Fibroblast of lung (primary cell): ENCODE data around the gene SDHB. TPM values are rescaled to one million over a fixed set of nuclear protein-coding genes. Genes with fewer than 3 reads are reported as not detected.

ENCODE experiments used
- DNase-seq, 2 donors: peaks; one replicate each; pipeline versions ENCODE4 v3.0.0 to v3.0.0-alpha.2; 2010; ENCODE audit warnings: low read depth in 2 of 2
- H2AFZ ChIP-seq: 2 replicates; pipeline ENCODE4 v1.5.1; 2012; ENCODE audit warnings: low read length, control low read depth, inconsistent platforms
- H3K27ac ChIP-seq: 2 replicates; pipeline ENCODE4 v1.5.1; 2011; ENCODE audit warnings: low read length, control low read depth; ENCODE audit not compliant: insufficient read depth
- H3K27me3 ChIP-seq: 2 replicates; pipeline ENCODE4 v1.5.1; 2011; ENCODE audit warnings: mild to moderate bottlenecking, low read length; ENCODE audit not compliant: control insufficient read depth, insufficient read depth
- H3K36me3 ChIP-seq: 2 replicates; pipeline ENCODE4 v1.5.1; 2011; ENCODE audit warnings: low read length; ENCODE audit not compliant: control insufficient read depth, insufficient read depth
- H3K4me1 ChIP-seq: 2 replicates; pipeline ENCODE4 v1.5.1; 2011; ENCODE audit warnings: low read length; ENCODE audit not compliant: control insufficient read depth, insufficient read depth; ENCODE audit errors: extremely low read depth
- H3K4me2 ChIP-seq: 2 replicates; pipeline ENCODE4 v1.5.1; 2011; ENCODE audit warnings: low read length, control low read depth; ENCODE audit not compliant: insufficient read depth; ENCODE audit errors: extremely low read depth
- H3K4me3 ChIP-seq, 4 experiments: fragments of 200-600 bp in 1 of 4; sonication (generic) in 1 of 4; replicated peaks in 1 of 4; 2 replicates each; pipeline ENCODE4 v1.5.1; 2011 to 2016; ENCODE audit warnings: low read length in 4 of 4, low read depth in 3 of 4, mild to moderate bottlenecking in 3 of 4, control low read depth in 2 of 4, inconsistent platforms in 1 of 4, mixed read lengths in 1 of 4; ENCODE audit not compliant: insufficient read depth in 1 of 4; ENCODE audit errors: control extremely low read depth in 1 of 4
- H3K79me2 ChIP-seq: 2 replicates; pipeline ENCODE4 v1.5.1; 2012; ENCODE audit warnings: mild to moderate bottlenecking, low read length, inconsistent platforms; ENCODE audit not compliant: control insufficient read depth, insufficient read depth
- H3K9ac ChIP-seq: 2 replicates; pipeline ENCODE4 v1.5.1; 2011; ENCODE audit warnings: mild to moderate bottlenecking, low read length, control low read depth; ENCODE audit not compliant: insufficient read depth
- H3K9me3 ChIP-seq: 2 replicates; pipeline ENCODE4 v1.5.1; 2012; ENCODE audit warnings: low read depth, low read length; ENCODE audit not compliant: control insufficient read depth, insufficient read depth
- H4K20me1 ChIP-seq: 2 replicates; pipeline ENCODE4 v1.5.1; 2011; ENCODE audit warnings: low read length; ENCODE audit not compliant: control insufficient read depth, insufficient read depth; ENCODE audit errors: extremely low read depth
- CTCF ChIP-seq, 2 donors: IDR thresholded peaks in 1 of 2; conservative IDR thresholded peaks in 1 of 2; 1 replicate in 1 of 2; 2 replicates in 1 of 2; pipeline ENCODE4 v1.5.1; 2011 to 2012; ENCODE audit warnings: low read length in 2 of 2, control low read depth in 1 of 2, inconsistent platforms in 1 of 2, low read depth in 1 of 2, mild to moderate bottlenecking in 1 of 2
- EZH2 ChIP-seq: IDR thresholded peaks from 2 replicates; pipeline ENCODE4 v1.5.1; 2012; ENCODE audit warnings: low read length, control low read depth, mild to moderate bottlenecking; ENCODE audit errors: missing control alignments
- polyA plus RNA-seq, 2 donors: library from polyadenylated mRNA; depleted of rRNA in 1 of 2; stranded (reverse) in 1 of 2; unstranded in 1 of 2; fragments of >200 nt; gene quantifications; 2 replicates each; pipeline ENCODE4 v1.2.1, GENCODE V29; 2011 to 2012; ENCODE audit warnings: missing spikeins in 1 of 2
- total RNA-seq: library from RNA; depleted of rRNA; stranded (reverse); fragments of >200 nt; gene quantifications from 2 replicates; pipeline ENCODE4 v1.2.1, GENCODE V29; 2014

The SDHB gene
- total and polyA plus RNA-seq, 2 donors (not counting 1 experiment from before 2014, with no cell fraction given) = 136 to 170 TPM

- H3K27ac ChIP-seq = no peak overlapping the region
- H3K4me3 ChIP-seq = no peak overlapping the region
- TF ChIP-seq CTCF (conservative IDR thresholded peaks at IDR 0.05 in 1 of 2, IDR thresholded peaks at IDR 0.05 in 1 of 2; ENCODE audit: low read depth in 1 of 2, low read length in 2 of 2) = no peak
- no peak for TF ChIP-seq EZH2
- H2AFZ ChIP-seq = no peak overlapping the region
- no peak for DNase-seq
- H3K4me2 ChIP-seq = no peak overlapping the region
- no peaks in the 10 kb centered on the region for H4K20me1 ChIP-seq
- H3K79me2 ChIP-seq = no peaks in the 10 kb centered on the region
- H3K9ac ChIP-seq = no peak overlapping the region
- no peaks in the 10 kb centered on the region for H3K36me3 ChIP-seq
- no peaks in the 10 kb centered on the region for H3K4me1 ChIP-seq
- no peaks in the 10 kb centered on the region for H3K9me3 ChIP-seq
- no peaks in the 10 kb centered on the region for H3K27me3 ChIP-seq
These were observed 18.0 kb upstream of the SDHB start for GRCh38 chr1:17071794-17072193.

- Histone ChIP-seq H4K20me1 (no peaks in the 10 kb centered on the region), H3K27ac (no peak overlapping the region), H3K9ac (no peak overlapping the region), H3K4me3 (no peak overlapping the region), H3K27me3 (no peaks in the 10 kb centered on the region), H3K4me1 (no peaks in the 10 kb centered on the region), H2AFZ (no peak overlapping the region), H3K4me2 (no peak overlapping the region), H3K9me3 (no peaks in the 10 kb centered on the region), H3K36me3 (no peaks in the 10 kb centered on the region), H3K79me2 (no peaks in the 10 kb centered on the region)
- TF ChIP-seq EZH2 (no peak), CTCF (conservative IDR thresholded peaks at IDR 0.05 in 1 of 2, IDR thresholded peaks at IDR 0.05 in 1 of 2; ENCODE audit: low read depth in 1 of 2, low read length in 2 of 2) (no peak)
- no peak for DNase-seq
These were observed 16.3 kb upstream of the SDHB start for GRCh38 chr1:17070163-17070525.

GRCh38 chr1:17069452-17070162 is 15.8 kb upstream of the SDHB start:
- no peaks in the 10 kb centered on the region for H3K36me3 ChIP-seq
- H3K4me1 ChIP-seq = no peaks in the 10 kb centered on the region
- no peak overlapping the region for H2AFZ ChIP-seq
- DNase-seq = no peak
- H3K9ac ChIP-seq = no peak overlapping the region
- TF ChIP-seq CTCF (conservative IDR thresholded peaks at IDR 0.05 in 1 of 2, IDR thresholded peaks at IDR 0.05 in 1 of 2; ENCODE audit: low read depth in 1 of 2, low read length in 2 of 2) = no peak
- no peak for TF ChIP-seq EZH2
- no peaks in the 10 kb centered on the region for H3K9me3 ChIP-seq
- no peaks in the 10 kb centered on the region for H4K20me1 ChIP-seq
- no peak overlapping the region for H3K4me2 ChIP-seq
- H3K27ac ChIP-seq = no peak overlapping the region
- H3K27me3 ChIP-seq = no peaks in the 10 kb centered on the region
- H3K79me2 ChIP-seq = no peaks in the 10 kb centered on the region
- no peak overlapping the region for H3K4me3 ChIP-seq
